HepG2 (cell line): ENCODE results near the gene PFKFB2.

Experiments
- AGO1 ChIP-seq: fragments of 200-400 bp; formaldehyde crosslinking; IDR thresholded peaks from 2 replicates; pipeline ENCODE4 v1.6.1; 2017; ENCODE audit warnings: mild to moderate bottlenecking, low read depth, low read length, moderate library complexity; ENCODE audit not compliant: poor library complexity, severe bottlenecking
- ARNT ChIP-seq: fragments of 450-650 bp; IDR thresholded peaks from 2 replicates; pipeline ENCODE4 v1.6.1; 2017
- FOSL1 ChIP-seq: sonication (generic); formaldehyde crosslinking; IDR thresholded peaks from 2 replicates; pipeline ENCODE4 v1.9.0; 2021; ENCODE audit warnings: missing genetic modification reagents, borderline replicate concordance
- GZF1 ChIP-seq: sonication (generic); formaldehyde crosslinking; IDR thresholded peaks from 2 replicates; pipeline ENCODE4 v1.5.1; 2020; ENCODE audit warnings: mild to moderate bottlenecking, missing genetic modification reagents
- IRF2 ChIP-seq: IDR thresholded peaks from 2 replicates; pipeline ENCODE4 v1.6.1; 2018; ENCODE audit warnings: missing genetic modification reagents, missing compliant biosample characterization
- JUNB ChIP-seq: sonication (generic); formaldehyde crosslinking; IDR thresholded peaks from 2 replicates; pipeline ENCODE4 v1.8.0; 2022; ENCODE audit warnings: missing genetic modification reagents, mild to moderate bottlenecking, borderline replicate concordance
- KDM1A ChIP-seq: IDR thresholded peaks from 2 replicates; pipeline ENCODE4 v1.6.1; 2016; ENCODE audit warnings: missing compliant biosample characterization
- MYNN ChIP-seq: sonication (generic); formaldehyde crosslinking; IDR thresholded peaks from 2 replicates; pipeline ENCODE4 v1.4.0; 2020; ENCODE audit warnings: mild to moderate bottlenecking, low read depth, missing genetic modification reagents
- NFIC ChIP-seq: IDR thresholded peaks from 2 replicates; pipeline ENCODE4 v1.6.1; 2012; ENCODE audit warnings: mild to moderate bottlenecking, low read length, inconsistent platforms
- NR1H2 ChIP-seq: sonication (generic); formaldehyde crosslinking; IDR thresholded peaks from 2 replicates; pipeline ENCODE4 v1.8.1; 2022; ENCODE audit warnings: low read depth, missing genetic modification reagents, borderline replicate concordance
- TCF12 ChIP-seq, 2 experiments: fragments of 450-650 bp in 1 of 2; sonication (generic) in 1 of 2; formaldehyde crosslinking in 1 of 2; IDR thresholded peaks; 2 replicates each; pipeline versions ENCODE4 v1.6.1 to v1.8.0; 2017 to 2022; ENCODE audit warnings: antibody characterized with exemption in 1 of 2, mild to moderate bottlenecking in 1 of 2, missing genetic modification reagents in 1 of 2, moderate library complexity in 1 of 2
- ZEB1 ChIP-seq: IDR thresholded peaks from 2 replicates; pipeline ENCODE4 v1.6.1; 2012; ENCODE audit warnings: mild to moderate bottlenecking, low read depth, inconsistent platforms; ENCODE audit not compliant: insufficient replicate concordance
- ZNF143 ChIP-seq: sonication (generic); formaldehyde crosslinking; IDR thresholded peaks from 2 replicates; pipeline ENCODE4 v1.4.0; 2020; ENCODE audit warnings: missing genetic modification reagents

DNA sequence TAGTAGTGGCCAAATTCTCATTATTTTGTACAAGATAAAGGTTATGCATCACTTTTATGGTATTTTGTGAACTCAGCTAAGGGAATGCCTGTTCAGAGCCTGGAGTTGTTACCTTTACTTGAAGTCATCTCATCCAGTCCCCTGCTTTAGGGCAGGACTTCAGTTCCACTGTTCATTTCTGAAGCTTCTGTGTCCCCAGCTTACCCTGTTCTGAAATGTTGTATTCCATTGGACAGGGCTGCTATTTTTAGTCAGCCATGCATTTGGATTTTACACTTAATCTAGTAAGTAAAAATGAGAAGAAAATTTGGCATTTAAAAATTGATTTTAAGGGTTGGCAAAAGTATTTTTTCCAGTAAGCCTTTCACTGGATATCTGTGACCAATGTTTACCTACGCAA lies 23.9 kb downstream of the PFKFB2 start:
- TF ChIP-seq MYNN (CRISPR knock-in tag), result no peak
- no peak for TF ChIP-seq AGO1
- no peak for TF ChIP-seq JUNB (CRISPR knock-in tag)
- no peak for TF ChIP-seq NFIC
- TF ChIP-seq FOSL1 (CRISPR knock-in tag), result no peak
- TF ChIP-seq KDM1A (CRISPR knock-in tag), result no peak
- TF ChIP-seq NR1H2 (CRISPR knock-in tag), result no peak
- no peak for TF ChIP-seq ARNT
- TF ChIP-seq ZEB1, result no peak
- TF ChIP-seq ZNF143 (CRISPR knock-in tag), result no peak
- TF ChIP-seq GZF1 (CRISPR knock-in tag), result no peak
- TF ChIP-seq TCF12 (IDR thresholded peaks at IDR 0.05), result no peak
- TF ChIP-seq TCF12 (CRISPR knock-in tag; IDR thresholded peaks at IDR 0.05), result no peak
- no peak for TF ChIP-seq IRF2 (CRISPR knock-in tag)
